GM11168 (cell line): Measurements from ENCODE around the gene EPM2A.

Experiments used
- in situ Hi-C: fragments of 300-500 bp; cut with MboI; formaldehyde crosslinking; loops from one replicate; pipeline ENCODE4 v1.12.0; 2022; ENCODE audit warnings: low sequenced_read_pairs; ENCODE audit not compliant: unreplicated experiment

The EPM2A gene

DNA sequence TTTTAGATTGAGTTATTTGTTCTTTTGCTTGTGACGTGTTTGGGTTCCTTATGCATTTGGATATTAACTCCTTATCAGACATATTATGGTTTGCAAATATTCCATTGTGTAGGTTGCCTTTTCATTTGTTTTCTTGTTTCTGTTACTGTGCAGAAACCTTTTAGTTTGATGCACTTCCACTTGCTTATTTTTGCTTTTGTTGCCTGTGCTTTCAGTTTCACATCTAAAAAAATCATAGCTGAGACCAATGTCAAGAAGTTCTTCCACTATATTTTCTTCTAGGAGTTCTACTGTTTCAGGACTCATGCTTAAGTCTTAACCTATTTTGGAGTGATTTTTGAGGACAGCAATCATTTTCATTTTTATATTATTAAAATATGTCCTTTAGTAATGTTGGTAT is 113.5 kb downstream of the EPM2A start:
- in situ Hi-C loops = no loop called here

DNA sequence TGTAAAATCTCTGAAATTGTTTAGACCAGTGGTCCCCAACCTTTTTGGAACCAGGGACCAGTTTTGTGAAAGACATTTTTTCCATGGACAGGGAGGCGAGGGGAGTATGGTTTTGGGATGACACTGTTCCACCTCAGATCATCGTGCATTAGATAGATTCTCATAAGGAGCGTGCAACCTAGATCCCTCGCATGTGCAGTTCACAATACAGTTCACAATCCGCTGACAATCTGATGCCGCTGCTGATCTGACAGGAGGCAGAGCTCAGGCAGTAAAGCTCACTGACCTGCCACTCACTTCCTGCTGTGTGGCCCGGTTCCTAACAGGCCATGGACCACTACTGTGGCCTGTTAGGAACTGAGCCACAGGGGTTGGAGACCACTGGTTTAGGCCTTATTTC is 115.2 kb downstream of the EPM2A start:
- in situ Hi-C loops = no loop called here

DNA sequence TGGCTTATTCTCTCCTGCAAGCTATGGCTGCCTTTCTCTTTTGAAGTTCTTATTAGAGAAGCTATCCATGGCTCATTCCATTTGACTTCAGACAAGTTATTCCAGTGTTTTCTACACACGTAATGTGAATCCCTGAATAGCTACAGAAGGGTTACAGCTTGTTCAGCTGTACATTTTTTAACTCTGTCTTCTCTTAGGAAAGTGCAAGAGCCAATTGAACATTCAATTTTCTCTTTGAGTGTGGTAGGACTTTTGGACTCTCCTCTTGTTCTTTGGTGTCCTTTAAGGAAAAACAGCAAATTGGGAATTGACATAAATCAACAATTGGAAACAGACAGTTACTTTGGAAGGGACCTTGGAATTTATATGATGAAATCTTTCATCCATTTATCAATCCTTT is 125.8 kb downstream of the EPM2A start:
- in situ Hi-C loops = no loop called here

DNA sequence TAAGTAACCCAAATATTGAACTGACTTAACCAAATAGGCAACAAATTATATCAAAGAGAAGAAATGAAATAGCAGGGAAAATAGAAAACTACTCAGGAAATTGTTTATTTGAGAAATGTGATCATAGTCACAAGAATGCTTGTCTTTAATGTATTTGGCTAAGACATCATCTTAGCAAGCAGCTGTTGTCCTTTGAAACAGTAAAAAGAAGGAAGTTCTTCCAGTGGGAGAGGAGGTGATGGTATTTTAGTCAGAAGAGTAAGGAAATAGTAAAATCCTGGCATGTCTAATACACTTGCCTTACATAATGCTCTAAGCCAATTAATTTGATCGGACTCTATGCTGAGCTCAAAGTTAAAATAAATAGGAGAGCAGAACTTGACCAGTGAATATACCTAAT is 126.5 kb downstream of the EPM2A start:
- in situ Hi-C loops = no loop called here

DNA sequence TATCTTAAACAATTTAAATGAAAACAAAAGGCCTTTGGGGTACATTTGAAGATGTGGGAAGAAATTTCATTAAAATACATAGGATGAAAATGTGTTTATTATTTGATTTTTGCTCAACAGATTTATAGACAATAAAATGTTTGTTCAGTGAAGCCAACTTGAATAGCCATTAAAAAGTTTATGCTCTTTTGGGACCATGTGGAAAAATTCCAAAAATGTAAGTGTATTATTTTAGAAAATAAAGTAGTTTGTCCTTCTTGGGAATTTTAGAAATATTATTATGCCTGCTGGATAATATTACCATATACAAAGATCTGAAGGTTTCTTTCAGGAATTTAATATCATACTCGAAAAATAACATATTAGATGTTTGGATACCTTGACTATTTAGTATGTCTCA is 131.3 kb downstream of the EPM2A start:
- in situ Hi-C loops = no loop called here

DNA sequence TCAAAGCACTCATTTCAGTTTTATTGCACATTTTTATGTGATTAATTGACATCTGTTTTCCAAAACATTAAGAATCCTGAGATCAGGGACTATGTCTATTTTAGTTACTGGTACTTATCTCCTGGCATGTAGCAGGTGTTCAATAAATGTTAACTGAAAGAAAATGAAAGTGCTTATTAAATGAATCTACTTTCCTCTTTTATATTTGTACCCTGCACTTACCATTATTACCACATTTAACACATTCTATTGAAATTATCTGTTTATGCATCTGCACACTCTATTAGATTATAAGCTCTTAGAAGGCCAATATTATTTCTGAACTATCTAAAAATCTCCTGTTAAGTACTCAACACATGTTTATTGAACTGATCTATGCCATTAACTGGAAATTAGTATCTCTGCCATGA is 131.9 kb downstream of the EPM2A start:
- in situ Hi-C loops = no loop called here

DNA sequence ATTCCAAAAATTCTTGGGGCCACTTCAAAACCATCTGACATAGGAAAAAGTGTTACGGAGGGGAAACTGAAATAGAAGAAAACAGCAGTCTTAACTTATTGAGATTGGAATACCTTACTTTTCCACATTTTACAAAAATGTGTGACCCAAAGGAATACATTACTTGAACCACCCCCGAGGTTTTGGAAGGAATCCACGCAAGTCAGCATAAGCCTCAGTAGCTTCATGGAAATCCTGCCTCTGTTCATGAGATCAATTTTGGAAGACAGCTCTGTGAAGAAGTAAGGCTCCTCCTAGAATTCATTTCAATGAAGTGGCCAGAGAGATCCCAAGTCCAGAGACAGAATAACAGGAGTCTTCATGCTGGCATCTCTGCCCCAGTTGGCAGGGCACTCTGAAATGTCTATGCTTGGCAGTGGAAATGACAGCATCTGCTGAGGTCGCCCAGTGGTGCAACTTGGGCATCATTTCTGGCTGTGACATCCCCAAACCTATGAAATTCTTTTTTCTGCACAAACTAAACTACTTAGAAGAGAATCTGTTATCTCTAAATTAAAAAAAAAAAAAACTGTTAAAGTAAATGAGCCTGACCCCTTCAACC is 132.5 kb downstream of the EPM2A start:
- in situ Hi-C loops = no loop called here

DNA sequence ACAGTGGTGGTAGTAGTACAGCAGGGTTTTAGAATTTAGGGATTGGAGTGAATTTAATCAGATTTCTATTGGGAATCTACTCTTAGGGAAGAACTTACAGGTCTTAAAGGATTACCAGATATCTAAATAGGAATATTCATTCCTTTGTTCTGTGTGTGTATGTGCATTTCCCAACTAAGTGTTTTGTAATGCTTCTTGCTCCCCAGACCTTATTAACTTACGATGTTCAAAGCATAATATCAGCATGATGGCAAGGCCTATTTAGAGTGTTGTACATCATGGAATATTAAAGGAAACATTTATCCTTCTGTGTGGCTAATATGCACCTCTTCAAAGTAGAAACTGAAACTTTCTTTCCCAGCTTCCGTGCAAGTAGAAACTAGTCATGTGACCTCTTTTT is 133.9 kb downstream of the EPM2A start:
- in situ Hi-C loops = no loop called here

DNA sequence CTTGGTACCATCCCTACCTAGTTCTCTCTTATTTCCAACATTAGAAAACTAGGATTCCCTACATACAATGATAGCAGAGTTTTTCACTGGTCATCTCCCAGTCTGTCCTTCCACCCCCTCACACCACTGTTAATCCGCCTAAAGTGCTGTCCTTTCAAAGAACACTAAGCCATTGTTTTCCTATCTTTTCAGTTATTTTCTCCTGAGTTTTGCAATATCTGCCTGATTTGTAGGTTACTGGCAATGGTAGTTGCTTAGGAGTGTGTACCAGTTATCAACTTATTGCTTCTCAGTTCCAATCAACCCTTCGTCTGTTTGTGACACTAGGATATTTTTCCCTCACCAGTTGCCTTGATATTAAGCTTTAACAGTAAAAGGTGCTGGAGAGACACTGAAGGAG is 135.0 kb downstream of the EPM2A start:
- in situ Hi-C loops = no loop called here

DNA sequence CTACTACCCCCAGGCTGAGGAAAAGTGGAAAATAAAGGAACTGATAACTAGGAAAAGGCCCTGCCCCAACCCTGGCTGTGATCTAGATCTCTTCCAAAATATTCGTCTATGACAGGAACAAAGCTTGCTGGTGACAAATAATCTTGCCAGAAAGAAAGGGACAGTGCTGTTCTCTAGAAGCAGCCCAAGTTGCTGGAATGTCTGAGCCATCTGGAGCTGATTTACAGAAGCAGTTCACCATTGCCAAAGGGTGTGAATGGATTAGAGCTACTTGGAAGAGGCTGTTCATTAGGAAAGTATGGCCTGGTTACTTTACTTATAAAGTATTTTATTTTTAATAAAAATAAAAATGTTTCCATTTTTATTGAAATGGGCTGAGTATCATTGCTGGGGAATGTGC is 146.3 kb downstream of the EPM2A start:
- in situ Hi-C loops = no loop called here

DNA sequence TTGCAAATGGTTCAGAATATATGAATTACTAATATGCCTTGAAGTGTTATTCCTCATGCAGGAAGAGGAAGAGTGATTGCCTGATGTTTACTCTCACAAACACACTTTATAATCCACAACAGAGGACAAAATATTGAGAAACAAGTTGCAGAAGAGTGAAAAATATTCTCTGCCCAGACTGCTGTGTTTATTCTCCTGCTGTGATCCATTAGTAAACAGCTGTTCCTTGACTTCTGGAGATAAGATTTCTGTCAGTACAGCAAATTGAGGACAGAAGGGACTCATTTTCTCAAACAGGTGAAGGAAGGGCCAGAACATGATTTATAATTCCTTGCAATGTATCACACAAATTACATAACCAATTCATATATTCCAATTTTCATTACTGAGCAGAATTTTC is 148.0 kb downstream of the EPM2A start:
- in situ Hi-C loops = no loop called here

DNA sequence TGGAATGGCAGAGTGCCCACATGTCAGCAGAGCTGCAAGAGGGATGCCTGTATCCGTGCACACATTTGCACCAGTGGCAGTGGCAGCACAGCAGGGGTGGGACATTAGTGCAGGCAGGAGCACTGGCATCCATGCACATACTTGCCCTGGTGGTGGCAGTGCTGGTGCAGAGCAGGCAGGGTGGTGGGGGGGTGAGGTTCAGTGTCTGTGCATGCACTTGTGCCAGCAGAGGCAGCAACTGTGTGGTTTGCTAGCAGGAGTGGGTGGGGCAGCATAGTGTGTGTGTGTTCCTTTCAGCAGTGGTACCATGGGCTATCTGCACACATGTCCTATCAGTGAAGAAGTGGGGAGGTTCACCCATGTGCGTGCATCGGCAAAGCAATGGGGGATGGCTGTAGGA is 151.6 kb downstream of the EPM2A start:
- in situ Hi-C loops = no loop called here
